H1 (cell line): ENCODE results near the gene AP1S1. TPM values are rescaled to one million over a fixed set of nuclear protein-coding genes. Genes with fewer than 3 reads are reported as not detected.

Experiments used
- CHD7 ChIP-seq: fragments of 300-600 bp; sonication (generic); IDR thresholded peaks from 2 replicates; pipeline ENCODE4 v1.7.1; 2012; ENCODE audit warnings: low read length, moderate library complexity, mild to moderate bottlenecking, inconsistent platforms; ENCODE audit not compliant: insufficient replicate concordance
- polyA plus RNA-seq, 7 experiments: library from polyadenylated mRNA; depleted of rRNA in 3 of 7; stranded (reverse) in 5 of 7; unstranded in 2 of 7; fragments of >200 nt in 5 of 7; fragments of 200-250 nt in 2 of 7; gene quantifications; 1 replicate in 5 of 7; 2 replicates in 1 of 7; 4 replicates in 1 of 7; pipeline versions ENCODE4 v1.2.1 to v1.2.3, GENCODE V29; 2011 to 2013; ENCODE audit warnings: missing spikeins in 2 of 7, mixed read lengths in 2 of 7
- total RNA-seq: library from RNA; stranded (reverse); fragmentation: NEBNext Ultra II Directional; extraction: Animal tissue kit (Norgen Biotek cat#: 25700); gene quantifications from 2 replicates; pipeline ENCODE4 v1.2.1, GENCODE V29; 2021

AP1S1 gene
- total and polyA plus RNA-seq, 2 of the 8 experiments (the other 6 are each of a cell fraction or from before 2014, with no cell fraction given): 56.1 to 59.3 TPM

DNA sequence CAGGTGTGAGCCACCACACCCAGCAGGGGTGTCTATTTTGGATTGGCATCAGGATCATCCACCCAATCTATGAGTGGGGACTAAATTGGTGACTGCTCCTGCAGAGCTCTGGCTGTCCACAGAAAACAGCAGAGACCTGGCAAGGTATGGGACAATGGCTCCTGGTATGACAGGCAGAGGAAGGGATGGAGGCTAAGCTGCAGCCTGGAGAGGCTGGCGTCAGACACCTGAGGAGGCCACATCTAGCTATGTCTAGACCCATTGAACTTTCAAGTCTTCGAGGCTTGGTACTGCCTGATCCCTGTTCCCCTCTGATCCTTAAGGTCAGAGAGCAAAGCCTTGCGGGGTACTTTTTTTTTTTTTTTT lies 30.6 kb upstream of the AP1S1 start (continued):
- TF ChIP-seq CHD7: no peak
